Measurements from ENCODE around the gene SPATA9.
A peak's percentile ranks its signal among the peaks of the same experiment; 100 is the strongest.

The SPATA9 gene, protein sequence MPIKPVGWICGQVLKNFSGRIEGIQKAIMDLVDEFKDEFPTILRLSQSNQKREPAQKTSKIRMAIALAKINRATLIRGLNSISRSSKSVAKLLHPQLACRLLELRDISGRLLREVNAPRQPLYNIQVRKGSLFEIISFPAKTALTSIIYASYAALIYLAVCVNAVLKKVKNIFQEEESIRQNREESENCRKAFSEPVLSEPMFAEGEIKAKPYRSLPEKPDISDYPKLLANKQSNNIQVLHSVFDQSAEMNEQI

DNA sequence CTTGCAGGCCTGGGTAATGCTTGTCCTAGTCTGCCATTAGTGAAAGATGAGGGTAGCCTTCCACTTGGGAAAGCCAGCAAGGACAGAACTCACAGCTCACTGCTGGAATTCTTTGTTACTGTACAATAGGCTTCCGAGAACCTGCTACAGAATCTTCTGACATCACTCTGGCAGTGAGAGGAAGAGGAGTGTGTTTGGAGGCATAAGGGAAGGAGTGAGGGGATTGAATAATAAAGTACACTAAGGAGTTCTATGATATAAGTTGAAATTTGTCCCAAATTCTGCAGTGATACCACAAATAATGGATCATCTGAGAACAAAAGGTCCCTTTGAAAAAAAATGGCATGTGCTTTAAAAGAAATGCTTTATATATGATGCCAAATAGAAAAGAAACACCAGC, at the start of gene SPATA9:
Gene SPATA9 (minus strand): TSS at position 101 of the 400 bp plus-strand sequence. CDS start 137 bp downstream, outside the sequence.
- H3K4me3 ChIP-seq (ENCODE audit: low read depth, low read length): no peak within 1 kb of the TSS
- TF ChIP-seq, protein P1, sequence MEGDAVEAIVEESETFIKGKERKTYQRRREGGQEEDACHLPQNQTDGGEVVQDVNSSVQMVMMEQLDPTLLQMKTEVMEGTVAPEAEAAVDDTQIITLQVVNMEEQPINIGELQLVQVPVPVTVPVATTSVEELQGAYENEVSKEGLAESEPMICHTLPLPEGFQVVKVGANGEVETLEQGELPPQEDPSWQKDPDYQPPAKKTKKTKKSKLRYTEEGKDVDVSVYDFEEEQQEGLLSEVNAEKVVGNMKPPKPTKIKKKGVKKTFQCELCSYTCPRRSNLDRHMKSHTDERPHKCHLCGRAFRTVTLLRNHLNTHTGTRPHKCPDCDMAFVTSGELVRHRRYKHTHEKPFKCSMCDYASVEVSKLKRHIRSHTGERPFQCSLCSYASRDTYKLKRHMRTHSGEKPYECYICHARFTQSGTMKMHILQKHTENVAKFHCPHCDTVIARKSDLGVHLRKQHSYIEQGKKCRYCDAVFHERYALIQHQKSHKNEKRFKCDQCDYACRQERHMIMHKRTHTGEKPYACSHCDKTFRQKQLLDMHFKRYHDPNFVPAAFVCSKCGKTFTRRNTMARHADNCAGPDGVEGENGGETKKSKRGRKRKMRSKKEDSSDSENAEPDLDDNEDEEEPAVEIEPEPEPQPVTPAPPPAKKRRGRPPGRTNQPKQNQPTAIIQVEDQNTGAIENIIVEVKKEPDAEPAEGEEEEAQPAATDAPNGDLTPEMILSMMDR (IDR thresholded peaks at IDR 0.05; ENCODE audit: insufficient read depth, low read depth, low read length, missing control alignments): no peak
- no peak for DNase-seq (ENCODE audit: low read depth)

DNA sequence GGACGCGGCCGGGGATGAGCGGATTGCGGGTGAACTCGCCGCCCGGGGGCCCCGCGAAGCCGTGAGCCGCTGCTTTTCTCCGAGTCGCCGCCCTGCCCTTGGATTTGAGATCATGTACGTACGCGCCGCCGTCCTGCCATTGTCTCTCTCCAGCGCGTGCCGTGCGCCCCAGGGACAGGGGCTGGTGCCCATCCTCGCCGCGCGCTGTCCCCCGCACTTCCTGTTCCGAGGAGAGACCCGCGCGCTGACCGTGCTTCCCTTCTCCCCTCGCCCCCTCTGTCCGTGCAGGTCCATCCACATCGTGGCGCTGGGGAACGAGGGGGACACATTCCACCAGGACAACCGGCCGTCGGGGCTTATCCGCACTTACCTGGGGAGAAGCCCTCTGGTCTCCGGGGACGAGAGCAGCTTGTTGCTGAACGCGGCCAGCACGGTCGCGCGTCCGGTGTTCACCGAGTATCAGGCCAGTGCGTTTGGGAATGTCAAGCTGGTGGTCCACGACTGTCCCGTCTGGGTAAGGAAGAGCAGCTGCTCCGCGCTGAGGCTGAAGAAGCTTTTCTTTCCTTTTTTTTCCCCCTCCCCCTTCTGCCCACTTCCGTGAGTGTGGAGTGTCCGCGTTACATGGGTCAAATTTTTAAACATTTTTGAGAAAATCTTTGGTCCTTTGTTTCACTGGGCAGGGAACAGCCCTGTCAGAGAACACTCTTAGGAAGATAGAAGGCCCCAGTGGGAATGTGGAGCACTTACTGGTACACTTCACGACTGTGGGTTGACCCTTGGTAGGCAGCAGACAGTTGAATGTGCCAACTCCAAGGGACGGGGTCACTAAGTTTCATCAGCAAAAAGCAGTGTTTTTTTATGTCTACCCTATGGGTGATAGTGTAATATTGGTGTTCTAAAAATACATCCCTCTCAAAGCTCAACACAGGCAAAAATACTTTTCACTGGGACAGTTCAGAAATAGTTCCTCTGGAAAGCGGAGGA, 49.1 kb upstream of the SPATA9 start:
- peak overlapping the region; percentile 63 for H3K4me3 ChIP-seq (ENCODE audit: low read depth, low read length)
- TF ChIP-seq, protein P1 (IDR thresholded peaks at IDR 0.05; ENCODE audit: insufficient read depth, low read depth, low read length, missing control alignments): no peak
- DNase-seq (ENCODE audit: low read depth): peak; percentile 56

DNA sequence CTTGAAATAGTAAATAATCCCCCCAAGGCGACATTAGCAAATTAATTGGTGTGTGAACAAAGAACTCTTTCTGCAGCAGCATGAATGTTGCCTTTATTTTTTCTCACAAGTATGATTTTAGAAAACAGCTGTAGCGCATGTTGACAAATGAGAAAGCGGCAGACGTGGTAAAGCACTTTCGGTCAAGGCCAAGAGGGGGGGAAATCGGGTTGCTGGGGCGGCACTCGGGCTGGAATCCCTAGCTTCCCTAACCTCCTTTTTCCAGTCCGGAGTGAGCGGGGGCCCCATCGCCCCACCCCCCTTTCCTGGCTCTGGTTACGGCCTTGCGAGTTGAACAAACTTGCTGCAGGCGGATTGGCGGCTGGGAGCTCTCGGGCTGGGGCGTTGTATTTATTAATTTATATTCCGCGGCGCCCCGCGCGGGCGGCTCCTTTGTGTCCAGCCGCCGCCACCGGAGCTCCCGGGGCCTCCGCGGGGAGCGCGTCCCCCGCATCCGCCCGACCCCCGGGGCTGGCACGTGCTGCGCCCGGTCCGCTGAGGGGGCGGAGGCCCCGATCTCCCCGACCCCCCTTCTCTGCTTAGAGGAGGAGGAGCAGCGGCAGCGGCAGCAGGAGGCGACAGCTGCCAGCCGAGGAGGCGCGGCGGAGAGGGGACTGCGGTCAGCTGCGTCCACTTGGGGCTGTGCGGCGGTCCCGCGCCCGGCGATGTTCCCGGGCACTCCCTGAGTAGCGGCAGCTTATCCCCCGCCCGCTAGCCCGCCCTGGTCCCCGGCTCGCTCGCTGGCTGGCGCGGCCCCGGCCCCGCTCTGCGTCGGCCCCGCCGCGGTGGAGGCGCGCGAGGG, 48.2 kb upstream of the SPATA9 start, which contains the start of gene RHOBTB3:
Gene RHOBTB3 (plus strand): TSS at position 607 of the 841 bp plus-strand sequence. CDS start 347 bp downstream, outside the sequence.
- TF ChIP-seq, protein P1 (IDR thresholded peaks at IDR 0.05; ENCODE audit: insufficient read depth, low read depth, low read length, missing control alignments): no peak
- H3K4me3 ChIP-seq (ENCODE audit: low read depth, low read length): peak within 1 kb of the TSS; percentile 63
- DNase-seq (ENCODE audit: low read depth): peak; percentile 71

DNA sequence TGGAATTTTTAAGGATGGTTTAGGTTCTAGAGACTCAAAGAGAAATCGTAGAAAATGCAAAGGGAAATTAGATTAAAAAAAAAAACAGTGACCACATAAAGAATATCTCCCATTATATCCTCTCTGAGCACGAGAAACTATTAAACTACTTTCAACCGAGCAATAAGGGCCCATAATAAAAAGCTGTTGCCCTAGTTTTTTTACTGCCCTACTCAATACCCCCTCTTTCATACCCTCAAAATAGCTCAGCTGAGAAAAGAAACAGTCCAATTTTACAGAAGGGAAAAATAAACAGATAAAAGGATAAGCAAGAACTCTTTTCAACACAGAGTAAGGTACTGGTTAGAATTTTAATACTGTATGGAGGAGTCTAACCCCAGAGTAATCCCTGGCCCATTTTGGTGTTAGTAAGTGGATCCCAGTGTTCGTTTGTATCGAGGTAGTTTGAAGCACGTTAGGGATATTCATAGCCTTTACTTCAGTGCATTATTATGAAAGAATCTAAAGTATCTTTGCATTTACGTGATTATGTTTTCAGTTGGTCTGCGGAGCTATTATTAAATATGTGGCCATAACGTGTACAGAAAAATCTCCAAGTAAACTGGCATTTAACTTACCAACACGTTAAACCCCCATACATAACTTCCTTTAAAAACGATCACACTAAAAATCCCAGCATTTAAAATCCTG, 47.4 kb upstream of the SPATA9 start:
- DNase-seq (ENCODE audit: low read depth): no peak
- TF ChIP-seq, protein P1 (IDR thresholded peaks at IDR 0.05; ENCODE audit: insufficient read depth, low read depth, low read length, missing control alignments): no peak
- H3K4me3 ChIP-seq (ENCODE audit: low read depth, low read length): peak overlapping the region; percentile 63

DNA sequence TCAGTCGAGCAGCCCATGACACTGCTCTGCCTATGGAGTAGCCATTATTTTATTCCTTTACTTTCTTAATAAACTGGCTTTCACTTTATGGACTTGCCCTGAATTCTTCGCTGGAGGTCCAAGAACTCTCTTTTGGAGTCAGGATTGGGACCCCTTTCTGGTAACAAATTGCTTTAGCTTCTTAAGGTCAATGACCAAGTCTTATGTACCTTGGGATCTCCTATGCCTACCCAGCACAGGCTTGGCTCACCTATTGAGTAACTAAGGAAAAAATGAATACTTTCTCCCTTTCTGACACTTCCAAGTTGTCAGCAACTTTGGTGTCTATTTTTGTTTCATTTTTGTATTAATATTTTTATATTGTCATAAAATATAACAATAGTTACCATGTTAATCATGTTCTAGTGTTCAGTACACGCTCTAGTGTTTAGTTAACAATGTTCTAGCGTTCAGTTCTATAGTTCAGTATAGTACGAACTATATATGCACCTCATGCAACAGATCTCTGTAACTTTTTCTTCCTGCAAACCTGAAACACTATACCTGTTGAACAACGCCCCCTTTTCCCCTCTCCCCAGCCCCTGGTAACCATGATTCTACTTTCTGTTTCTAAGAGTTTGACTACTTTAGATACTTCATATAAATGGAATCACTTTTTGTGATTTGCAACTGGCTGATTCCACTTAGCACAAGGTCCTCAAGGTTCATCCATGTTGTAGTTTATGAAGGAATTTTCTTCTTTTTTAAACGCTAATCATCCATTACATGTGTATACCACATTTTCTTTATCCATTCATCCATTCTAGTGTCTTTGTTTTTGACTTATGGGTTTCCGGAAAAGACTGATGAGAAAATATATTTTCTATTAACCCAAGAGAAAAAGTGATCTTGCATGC, 46.6 kb upstream of the SPATA9 start:
- TF ChIP-seq, protein P1 (IDR thresholded peaks at IDR 0.05; ENCODE audit: insufficient read depth, low read depth, low read length, missing control alignments): no peak
- H3K4me3 ChIP-seq (ENCODE audit: low read depth, low read length): no peak overlapping the region
- DNase-seq (ENCODE audit: low read depth): no peak
